ENCODE data around the gene RNF19B. TPM values are rescaled to one million over a fixed set of nuclear protein-coding genes. Genes with fewer than 3 reads are reported as not detected.

RNF19B gene
- total and polyA plus RNA-seq, 2 of the 13 experiments (the other 11 are each of a cell fraction or from before 2014, with no cell fraction given): 15.3 to 22.5 TPM

DNA sequence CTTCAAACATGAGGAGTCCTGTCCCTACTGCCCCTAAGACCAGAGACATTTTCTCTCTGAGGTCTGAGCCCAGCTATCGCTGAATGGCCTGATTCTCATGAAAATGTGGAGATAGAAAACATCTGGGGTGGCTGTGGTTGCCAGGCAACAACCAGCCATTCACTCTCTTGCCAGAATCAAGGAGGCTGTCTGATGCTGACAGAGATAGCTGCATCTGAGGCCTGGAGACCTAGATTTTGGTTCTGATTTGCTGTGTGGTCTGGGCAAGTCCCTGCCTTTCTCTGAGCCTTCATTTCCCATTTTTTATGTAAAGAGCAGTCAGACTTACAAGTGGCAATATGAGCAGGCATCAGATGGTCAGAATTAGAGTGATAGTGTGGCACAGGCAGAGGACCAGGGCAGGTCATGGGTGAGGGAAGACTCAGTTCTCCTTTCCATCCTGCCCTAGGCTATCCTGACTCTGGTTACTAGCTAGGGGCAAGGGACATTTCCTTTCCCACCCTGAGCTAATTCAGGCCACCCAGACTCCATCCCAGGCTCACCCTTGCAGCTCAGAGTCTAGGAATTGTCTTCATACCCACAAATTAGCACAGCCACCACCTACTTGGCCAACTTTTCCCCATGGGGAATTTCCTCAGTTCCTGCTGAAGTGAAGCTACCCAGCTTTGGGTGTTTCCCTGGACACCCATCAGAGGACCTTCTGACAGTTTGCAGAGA is 20.0 kb upstream of the RNF19B start (continued):
- no peak for TF ChIP-seq NFATC3 (CRISPR knock-in tag; IDR thresholded peaks at IDR 0.05)
- TF ChIP-seq DPF2 (CRISPR knock-in tag; IDR thresholded peaks at IDR 0.05; ENCODE audit: borderline replicate concordance, low read depth): no peak
- TF ChIP-seq LBX2 (CRISPR knock-in tag; IDR thresholded peaks at IDR 0.05; ENCODE audit: borderline replicate concordance): no peak

GRCh38 chr1:32984090-32984454 is 19.5 kb upstream of the RNF19B start:
- ChIA-PET POLR2A (interaction anchor here (2.3 kb wide), 1 partner anchor 19 kb away, joined by 5 read pairs; the partner anchor contains the start of gene RNF19B), CTCF (ENCODE audit: low intra/inter-chr PET ratio, low total read pairs) (no interaction called here)
- in situ Hi-C loops (cut with HindIII; ENCODE audit: extremely low pct_ligation_motif_present, low pct_unique_long_range_greater_than_20kb) (no loop called here), intact Hi-C loops (cut with micrococcal nuclease; ENCODE audit: unreplicated experiment) (no loop called here)
- WGBS (ENCODE audit: low lambda C conversion rate): 35% methylated on average over 4 of the region's 4 CpGs
- H2AFZ ChIP-seq (ENCODE audit: low read length): no peak overlapping the region
- no peaks in the 10 kb centered on the region; a peak in 2 of 5 replicates for H3K27me3 ChIP-seq (ENCODE audit: control insufficient read depth in 1 of 2, insufficient read depth in 2 of 2, low read length in 2 of 2)
- BruUV-seq (replicated peaks): no TSS peak
- H3K4me2 ChIP-seq (ENCODE audit: low read depth, low read length): no peak overlapping the region
- no peak for DNase-seq (ENCODE audit: low spot score)
- no peaks in the 10 kb centered on the region for H3K79me2 ChIP-seq (ENCODE audit: insufficient read depth, low read length)
- TF ChIP-seq TAF15 (IDR thresholded peaks at IDR 0.05; ENCODE audit: low read depth, low read length, poor library complexity, severe bottlenecking) (no peak), ZNF24 (IDR thresholded peaks at IDR 0.05) (no peak), ZNF678 (CRISPR knock-in tag; IDR thresholded peaks at IDR 0.05) (no peak), POGZ (CRISPR knock-in tag; IDR thresholded peaks at IDR 0.05) (no peak), ZBTB2 (CRISPR knock-in tag; IDR thresholded peaks at IDR 0.05; ENCODE audit: low read depth) (no peak), KMT2B (CRISPR knock-in tag; IDR thresholded peaks at IDR 0.05) (no peak), ZC3H13 (CRISPR knock-in tag; IDR thresholded peaks at IDR 0.05) (no peak), ZNF17 (CRISPR knock-in tag; IDR thresholded peaks at IDR 0.05) (no peak), ZNF569 (CRISPR knock-in tag; IDR thresholded peaks at IDR 0.05; ENCODE audit: borderline replicate concordance) (no peak)
- TF ChIP-seq, protein P1, sequence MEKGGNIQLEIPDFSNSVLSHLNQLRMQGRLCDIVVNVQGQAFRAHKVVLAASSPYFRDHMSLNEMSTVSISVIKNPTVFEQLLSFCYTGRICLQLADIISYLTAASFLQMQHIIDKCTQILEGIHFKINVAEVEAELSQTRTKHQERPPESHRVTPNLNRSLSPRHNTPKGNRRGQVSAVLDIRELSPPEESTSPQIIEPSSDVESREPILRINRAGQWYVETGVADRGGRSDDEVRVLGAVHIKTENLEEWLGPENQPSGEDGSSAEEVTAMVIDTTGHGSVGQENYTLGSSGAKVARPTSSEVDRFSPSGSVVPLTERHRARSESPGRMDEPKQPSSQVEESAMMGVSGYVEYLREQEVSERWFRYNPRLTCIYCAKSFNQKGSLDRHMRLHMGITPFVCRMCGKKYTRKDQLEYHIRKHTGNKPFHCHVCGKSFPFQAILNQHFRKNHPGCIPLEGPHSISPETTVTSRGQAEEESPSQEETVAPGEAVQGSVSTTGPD (CRISPR knock-in tag; IDR thresholded peaks at IDR 0.05): no peak
- TF ChIP-seq, protein P2, sequence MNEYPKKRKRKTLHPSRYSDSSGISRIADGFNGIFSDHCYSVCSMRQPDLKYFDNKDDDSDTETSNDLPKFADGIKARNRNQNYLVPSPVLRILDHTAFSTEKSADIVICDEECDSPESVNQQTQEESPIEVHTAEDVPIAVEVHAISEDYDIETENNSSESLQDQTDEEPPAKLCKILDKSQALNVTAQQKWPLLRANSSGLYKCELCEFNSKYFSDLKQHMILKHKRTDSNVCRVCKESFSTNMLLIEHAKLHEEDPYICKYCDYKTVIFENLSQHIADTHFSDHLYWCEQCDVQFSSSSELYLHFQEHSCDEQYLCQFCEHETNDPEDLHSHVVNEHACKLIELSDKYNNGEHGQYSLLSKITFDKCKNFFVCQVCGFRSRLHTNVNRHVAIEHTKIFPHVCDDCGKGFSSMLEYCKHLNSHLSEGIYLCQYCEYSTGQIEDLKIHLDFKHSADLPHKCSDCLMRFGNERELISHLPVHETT (CRISPR knock-in tag; conservative IDR thresholded peaks at IDR 0.05): no peak
- no peak for FAIRE-seq
- H3K9ac ChIP-seq (ENCODE audit: insufficient read depth, low read depth, low read length): no peak overlapping the region
- no peak for ATAC-seq
- no peaks in the 10 kb centered on the region for H3K36me3 ChIP-seq (replicated peaks in 1 of 2; ENCODE audit: control insufficient read depth in 1 of 2, insufficient read depth in 2 of 2, low read length in 2 of 2)
- H3K27ac ChIP-seq (ENCODE audit: extremely low read length, insufficient read depth, low read length): no peak overlapping the region
- H3K9me3 ChIP-seq (ENCODE audit: low read length): no peaks in the 10 kb centered on the region
- H3K4me3 ChIP-seq (replicated peaks in 1 of 3; ENCODE audit: insufficient read depth in 1 of 3, low read depth in 2 of 3, low read length in 3 of 3): no peak overlapping the region
- no peaks in the 10 kb centered on the region for H4K20me1 ChIP-seq (ENCODE audit: insufficient read depth, low read length)
- H3K4me1 ChIP-seq (ENCODE audit: insufficient read depth, low read length): peaks cover 12% of the 10 kb centered on the region
